Tibial artery (tissue), 4 donors: ENCODE data around the gene ARHGAP18.

ENCODE experiments used
- DNase-seq, 2 donors: peaks; one replicate each; pipeline ENCODE4 v3.0.0-alpha.2; 2019
- H3K27ac ChIP-seq, 2 donors: fragments of 200-600 bp; sonication (generic) in 1 of 2; 1 replicate in 1 of 2; 2 replicates in 1 of 2; pipeline ENCODE4 v1.5.1; 2018 to 2019; ENCODE audit warnings: mild to moderate bottlenecking in 1 of 2
- H3K27me3 ChIP-seq, 2 donors: fragments of 200-600 bp; sonication (generic) in 1 of 2; one replicate each; pipeline versions ENCODE4 v1.5.1 to v1.6.0; 2016 to 2019
- H3K36me3 ChIP-seq, 3 donors: fragments of 200-600 bp; sonication (generic) in 2 of 3; one replicate each; pipeline ENCODE4 v1.5.1; 2016 to 2019; ENCODE audit warnings: mild to moderate bottlenecking in 2 of 3
- H3K4me1 ChIP-seq, 4 donors: fragments of 200-600 bp; sonication (generic) in 2 of 4; 1 replicate in 3 of 4; 2 replicates in 1 of 4; pipeline ENCODE4 v1.5.1; 2016 to 2019
- H3K4me3 ChIP-seq, 2 donors: fragments of 200-600 bp; sonication (generic) in 1 of 2; 1 replicate in 1 of 2; 2 replicates in 1 of 2; pipeline ENCODE4 v1.5.1; 2018 to 2019; ENCODE audit warnings: mild to moderate bottlenecking in 2 of 2
- H3K9me3 ChIP-seq, 3 donors: fragments of 200-600 bp; sonication (generic) in 1 of 3; one replicate each; pipeline ENCODE4 v1.5.1; 2016 to 2019
- CTCF ChIP-seq, 2 experiments: fragments of 200-600 bp in 1 of 2; fragments of 450-650 bp in 1 of 2; IDR thresholded peaks; one replicate each; pipeline ENCODE4 v1.5.1; 2017 to 2019; ENCODE audit warnings: antibody characterized with exemption in 2 of 2, mild to moderate bottlenecking in 1 of 2, moderate library complexity in 1 of 2
- intact Hi-C: fragments of 100-400 bp; cut with DNase I; formaldehyde crosslinking; loops from one replicate; pipeline ENCODE4 v1.15.0; 2023; ENCODE audit warnings: low total_unique reads

Gene ARHGAP18

GRCh38 chr6:129536271-129536670, 173.7 kb downstream of the ARHGAP18 start:
- DNase-seq = no peak
- Histone ChIP-seq H3K4me1 (no peaks in the 10 kb centered on the region), H3K36me3 (no peaks in the 10 kb centered on the region), H3K9me3 (no peaks in the 10 kb centered on the region), H3K27ac (no peak overlapping the region), H3K4me3 (no peak overlapping the region), H3K27me3 (no peaks in the 10 kb centered on the region)
- TF ChIP-seq CTCF (IDR thresholded peaks at IDR 0.05) = no peak
- intact Hi-C loops = no loop called here

GRCh38 chr6:129534926-129535325, 175.1 kb downstream of the ARHGAP18 start:
- H3K4me1 ChIP-seq = no peaks in the 10 kb centered on the region
- H3K27me3 ChIP-seq = no peaks in the 10 kb centered on the region
- intact Hi-C loops = no loop called here
- H3K4me3 ChIP-seq = no peak overlapping the region
- H3K9me3 ChIP-seq = no peaks in the 10 kb centered on the region
- no peak for DNase-seq
- no peaks in the 10 kb centered on the region for H3K36me3 ChIP-seq
- H3K27ac ChIP-seq = no peak overlapping the region
- no peak for TF ChIP-seq CTCF (IDR thresholded peaks at IDR 0.05)
